Ascending aorta (tissue), 2 donors: ENCODE results near the gene ELFN1. TPM values are rescaled to one million over a fixed set of nuclear protein-coding genes. Genes with fewer than 3 reads are reported as not detected.

Experiments used
- DNase-seq, 2 donors: peaks; one replicate each; pipeline ENCODE4 v3.0.0-alpha.2; 2019; ENCODE audit warnings: low spot score in 2 of 2
- H3K27ac ChIP-seq, 2 donors: fragments of 200-600 bp; sonication (generic); one replicate each; pipeline ENCODE4 v1.5.1; 2016 to 2017; ENCODE audit warnings: mild to moderate bottlenecking in 1 of 2
- H3K27me3 ChIP-seq: fragments of 200-600 bp; sonication (generic); one replicate; pipeline ENCODE4 v1.5.1; 2017
- H3K36me3 ChIP-seq, 2 donors: fragments of 200-600 bp; sonication (generic); one replicate each; pipeline ENCODE4 v1.5.1; 2016
- H3K4me1 ChIP-seq, 2 donors: fragments of 200-600 bp; sonication (generic); one replicate each; pipeline ENCODE4 v1.5.1; 2016 to 2017; ENCODE audit warnings: mild to moderate bottlenecking in 1 of 2
- H3K4me3 ChIP-seq, 2 donors: fragments of 200-600 bp; sonication (generic); one replicate each; pipeline ENCODE4 v1.5.1; 2016 to 2017; ENCODE audit warnings: mild to moderate bottlenecking in 1 of 2
- H3K9me3 ChIP-seq, 2 donors: fragments of 200-600 bp; sonication (generic); one replicate each; pipeline ENCODE4 v1.5.1; 2016
- intact Hi-C: fragments of 100-400 bp; cut with DNase I; formaldehyde crosslinking; loops from one replicate; pipeline ENCODE4 v1.15.1; 2023
- total RNA-seq: library from RNA; depleted of rRNA; stranded (reverse); fragments of >200 nt; gene quantifications from one replicate; pipeline ENCODE4 v1.1.0, GENCODE V29; 2016
- TF ChIP-seq, protein P1 (sequence below), 3 experiments: fragments of 200-600 bp in 2 of 3; fragments of 450-650 bp in 1 of 3; sonication (generic) in 2 of 3; IDR thresholded peaks; one replicate each; pipeline ENCODE4 v1.5.1; 2016 to 2019; ENCODE audit warnings: antibody characterized with exemption in 3 of 3, mild to moderate bottlenecking in 1 of 3, moderate library complexity in 1 of 3

Gene ELFN1
- total RNA-seq, 1 donor from 2014 or later: 7.3 TPM

- intact Hi-C loops: no loop called here
- TF ChIP-seq, protein P1, sequence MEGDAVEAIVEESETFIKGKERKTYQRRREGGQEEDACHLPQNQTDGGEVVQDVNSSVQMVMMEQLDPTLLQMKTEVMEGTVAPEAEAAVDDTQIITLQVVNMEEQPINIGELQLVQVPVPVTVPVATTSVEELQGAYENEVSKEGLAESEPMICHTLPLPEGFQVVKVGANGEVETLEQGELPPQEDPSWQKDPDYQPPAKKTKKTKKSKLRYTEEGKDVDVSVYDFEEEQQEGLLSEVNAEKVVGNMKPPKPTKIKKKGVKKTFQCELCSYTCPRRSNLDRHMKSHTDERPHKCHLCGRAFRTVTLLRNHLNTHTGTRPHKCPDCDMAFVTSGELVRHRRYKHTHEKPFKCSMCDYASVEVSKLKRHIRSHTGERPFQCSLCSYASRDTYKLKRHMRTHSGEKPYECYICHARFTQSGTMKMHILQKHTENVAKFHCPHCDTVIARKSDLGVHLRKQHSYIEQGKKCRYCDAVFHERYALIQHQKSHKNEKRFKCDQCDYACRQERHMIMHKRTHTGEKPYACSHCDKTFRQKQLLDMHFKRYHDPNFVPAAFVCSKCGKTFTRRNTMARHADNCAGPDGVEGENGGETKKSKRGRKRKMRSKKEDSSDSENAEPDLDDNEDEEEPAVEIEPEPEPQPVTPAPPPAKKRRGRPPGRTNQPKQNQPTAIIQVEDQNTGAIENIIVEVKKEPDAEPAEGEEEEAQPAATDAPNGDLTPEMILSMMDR (IDR thresholded peaks at IDR 0.05): no peak
- H3K27me3 ChIP-seq: no peaks in the 10 kb centered on the region
These were observed 26.6 kb upstream of the ELFN1 start for GRCh38 chr7:1643270-1644092.

GRCh38 chr7:1644341-1645070, 25.6 kb upstream of the ELFN1 start:
- Histone ChIP-seq H3K9me3 (no peaks in the 10 kb centered on the region), H3K27ac (no peak overlapping the region), H3K4me3 (no peak overlapping the region), H3K27me3 (no peaks in the 10 kb centered on the region), H3K36me3 (no peaks in the 10 kb centered on the region), H3K4me1 (peaks cover 0 to 13% of the 10 kb centered on the region in 2 donors)
- TF ChIP-seq, protein P1 (IDR thresholded peaks at IDR 0.05): no peak
- DNase-seq: no peak
- intact Hi-C loops: no loop called here

More at GRCh38 chr7:1643270-1644092, 26.6 kb upstream of the ELFN1 start:
- Histone ChIP-seq H3K9me3 (no peaks in the 10 kb centered on the region), H3K36me3 (no peaks in the 10 kb centered on the region), H3K27ac (no peak overlapping the region), H3K4me1 (peaks cover 0 to 11% of the 10 kb centered on the region in 2 donors), H3K4me3 (no peak overlapping the region)
- no peak for DNase-seq

DNA sequence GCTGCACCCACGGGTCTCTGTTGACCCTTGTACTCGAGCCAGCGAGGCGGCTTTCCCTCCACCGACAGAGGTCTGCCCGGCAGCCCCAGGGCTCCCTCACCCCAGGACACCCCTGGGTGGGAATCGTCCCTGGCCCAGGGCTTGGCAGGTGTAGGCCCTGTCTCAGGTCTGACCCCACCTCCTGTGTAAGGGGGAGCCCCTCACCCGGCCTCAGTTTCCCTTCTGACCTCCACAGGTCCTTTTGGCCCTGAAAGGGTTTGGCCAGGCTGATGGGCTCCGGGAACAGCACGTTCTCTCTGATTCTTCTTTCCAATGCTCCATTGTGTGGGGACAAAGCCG, 25.0 kb upstream of the ELFN1 start:
- intact Hi-C loops: no loop called here
- TF ChIP-seq, protein P1 (IDR thresholded peaks at IDR 0.05): no peak
- H3K4me3 ChIP-seq: no peak overlapping the region
- no peaks in the 10 kb centered on the region for H3K36me3 ChIP-seq
- no peak overlapping the region for H3K27ac ChIP-seq
- H3K27me3 ChIP-seq: no peaks in the 10 kb centered on the region
- no peak for DNase-seq
- H3K4me1 ChIP-seq: peaks cover 0 to 13% of the 10 kb centered on the region in 2 donors
- no peaks in the 10 kb centered on the region for H3K9me3 ChIP-seq

DNA sequence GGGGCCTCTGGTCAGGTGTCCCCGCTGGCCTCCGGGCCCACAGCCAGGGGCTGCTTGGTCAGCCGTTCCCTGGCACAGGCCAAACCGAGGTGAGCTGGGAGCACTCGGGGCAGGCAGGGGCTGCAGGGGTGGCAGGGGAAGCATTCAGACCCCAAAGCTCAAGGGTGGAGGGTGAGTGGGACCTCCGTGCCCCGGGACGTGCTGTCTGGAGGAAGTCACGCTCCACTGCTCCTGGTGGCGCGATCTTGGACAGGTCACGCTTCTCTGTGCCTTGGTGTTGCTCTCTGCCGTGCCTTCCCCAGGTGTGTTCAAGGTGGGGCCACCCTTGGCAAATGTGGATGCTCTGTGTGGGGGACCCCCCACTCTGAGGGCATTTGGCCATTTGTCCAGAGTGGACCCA, 24.6 kb upstream of the ELFN1 start:
- DNase-seq: no peak
- intact Hi-C loops: no loop called here
- no peaks in the 10 kb centered on the region for H3K27me3 ChIP-seq

DNA sequence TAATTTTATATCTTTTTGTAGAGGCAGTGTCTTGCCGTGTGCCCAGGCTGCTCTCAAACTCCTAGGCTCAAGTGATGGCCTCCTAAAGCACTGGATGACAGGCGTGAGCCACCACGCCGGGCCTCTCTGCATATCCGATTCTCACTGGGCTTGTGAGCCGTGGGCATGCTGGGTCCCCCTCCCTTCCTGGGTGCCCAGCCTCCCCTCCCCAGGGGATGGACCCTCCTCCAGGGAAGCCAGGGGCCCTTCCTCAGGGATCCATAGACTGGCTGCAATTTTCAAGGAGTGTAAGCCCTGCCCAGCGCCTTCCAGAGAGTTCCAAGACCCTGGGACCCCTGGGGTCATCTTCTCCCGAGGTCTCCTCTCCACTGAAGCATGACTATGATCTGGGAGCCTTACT, 23.7 kb upstream of the ELFN1 start:
- Histone ChIP-seq H3K9me3 (no peaks in the 10 kb centered on the region), H3K4me1 (peaks cover 0 to 13% of the 10 kb centered on the region in 2 donors), H3K4me3 (no peak overlapping the region), H3K36me3 (no peaks in the 10 kb centered on the region), H3K27me3 (no peaks in the 10 kb centered on the region), H3K27ac (no peak overlapping the region)
- DNase-seq: no peak
- TF ChIP-seq, protein P1 (IDR thresholded peaks at IDR 0.05): no peak
- intact Hi-C loops: no loop called here

More for the DNA sequence above, 24.6 kb upstream of the ELFN1 start:
- H3K9me3 ChIP-seq: no peaks in the 10 kb centered on the region
- H3K4me1 ChIP-seq: peaks cover 0 to 13% of the 10 kb centered on the region in 2 donors
- H3K27ac ChIP-seq: no peak overlapping the region
- no peak overlapping the region for H3K4me3 ChIP-seq
- TF ChIP-seq, protein P1 (IDR thresholded peaks at IDR 0.05): no peak
- H3K36me3 ChIP-seq: no peaks in the 10 kb centered on the region
